CD4-positive, alpha-beta T cell treated with Interferon alpha-2 for 1 hour (primary cell): ENCODE results near the gene PREP.
"Not testable (repeated sequence)": the region's sequence is repeated elsewhere in the genome, so short reads cannot be mapped to it uniquely, and the experiment has no call there.

ENCODE experiments used
- DNase-seq, 2 donors: peaks; one replicate each; pipeline ENCODE4 v3.0.0-alpha.2; 2020 to 2022

PREP gene

GRCh38 chr6:105338350-105338983 lies 64.4 kb downstream of the PREP start:
- not testable (repeated sequence) for DNase-seq

GRCh38 chr6:105336986-105337385 lies 65.9 kb downstream of the PREP start:
- DNase-seq: no peak

GRCh38 chr6:105332576-105332975 lies 70.3 kb downstream of the PREP start:
- no peak for DNase-seq

GRCh38 chr6:105331927-105332326 lies 71.0 kb downstream of the PREP start:
- DNase-seq: no peak

- no peak for DNase-seq
These were observed 72.0 kb downstream of the PREP start for GRCh38 chr6:105330913-105331312.

GRCh38 chr6:105330364-105330763 lies 72.5 kb downstream of the PREP start:
- no peak for DNase-seq

- no peak for DNase-seq
These were observed 75.8 kb downstream of the PREP start for GRCh38 chr6:105326833-105327770.

GRCh38 chr6:105326216-105326615 lies 76.7 kb downstream of the PREP start:
- no peak for DNase-seq

- no peak for DNase-seq
These were observed 78.4 kb downstream of the PREP start for GRCh38 chr6:105324386-105324950.

- no peak for DNase-seq
These were observed 80.2 kb downstream of the PREP start for GRCh38 chr6:105322499-105323225.

- DNase-seq: no peak
These were observed 81.2 kb downstream of the PREP start for GRCh38 chr6:105321728-105322127.

- DNase-seq: no peak
These were observed 81.7 kb downstream of the PREP start for GRCh38 chr6:105321207-105321606.

GRCh38 chr6:105320765-105321164 lies 82.1 kb downstream of the PREP start:
- no peak for DNase-seq

GRCh38 chr6:105320271-105320670 lies 82.6 kb downstream of the PREP start:
- no peak for DNase-seq

GRCh38 chr6:105319331-105319730 lies 83.6 kb downstream of the PREP start:
- no peak for DNase-seq

- DNase-seq: no peak
These were observed 84.2 kb downstream of the PREP start for GRCh38 chr6:105318660-105319059.

- DNase-seq: peak in 1 of 2 donors; percentile 12
These were observed 85.0 kb downstream of the PREP start for GRCh38 chr6:105317607-105318533.

GRCh38 chr6:105313211-105313610 lies 89.7 kb downstream of the PREP start:
- DNase-seq: no peak

- no peak for DNase-seq
These were observed 91.9 kb downstream of the PREP start for GRCh38 chr6:105310947-105311346.

- DNase-seq: no peak
These were observed 92.5 kb downstream of the PREP start for GRCh38 chr6:105310371-105310770.

GRCh38 chr6:105308840-105309239 lies 94.0 kb downstream of the PREP start:
- no peak for DNase-seq

GRCh38 chr6:105305521-105305920 lies 97.4 kb downstream of the PREP start:
- DNase-seq: no peak
